IPS-20b (cell line): ENCODE measurements around the gene SLC6A15.

Experiments used
- H3K27ac ChIP-seq: one replicate; pipeline ENCODE4 v1.5.1; 2013; ENCODE audit warnings: low read length
- H3K27me3 ChIP-seq: 2 replicates; pipeline ENCODE4 v1.6.1; 2013; ENCODE audit warnings: mild to moderate bottlenecking, low read length, inconsistent platforms; ENCODE audit not compliant: insufficient read depth
- H3K36me3 ChIP-seq: 2 replicates; pipeline ENCODE4 v1.6.1; 2013; ENCODE audit warnings: low read depth, mild to moderate bottlenecking, inconsistent platforms, low read length, moderate library complexity; ENCODE audit not compliant: insufficient read depth
- H3K4me1 ChIP-seq: 2 replicates; pipeline ENCODE4 v1.6.1; 2013; ENCODE audit warnings: mild to moderate bottlenecking, control low read depth, inconsistent platforms, low read length, moderate library complexity; ENCODE audit not compliant: insufficient read depth
- H3K4me3 ChIP-seq: 2 replicates; pipeline ENCODE4 v1.5.1; 2013; ENCODE audit warnings: mild to moderate bottlenecking, low read length, inconsistent platforms
- H3K9ac ChIP-seq: 2 replicates; pipeline ENCODE4 v1.6.1; 2013; ENCODE audit warnings: low read depth, mild to moderate bottlenecking, inconsistent platforms, low read length, moderate library complexity
- H3K9me3 ChIP-seq: 2 replicates; pipeline ENCODE4 v1.6.1; 2013; ENCODE audit warnings: mild to moderate bottlenecking, low read depth, low read length, inconsistent platforms; ENCODE audit not compliant: insufficient read depth

The SLC6A15 gene

DNA sequence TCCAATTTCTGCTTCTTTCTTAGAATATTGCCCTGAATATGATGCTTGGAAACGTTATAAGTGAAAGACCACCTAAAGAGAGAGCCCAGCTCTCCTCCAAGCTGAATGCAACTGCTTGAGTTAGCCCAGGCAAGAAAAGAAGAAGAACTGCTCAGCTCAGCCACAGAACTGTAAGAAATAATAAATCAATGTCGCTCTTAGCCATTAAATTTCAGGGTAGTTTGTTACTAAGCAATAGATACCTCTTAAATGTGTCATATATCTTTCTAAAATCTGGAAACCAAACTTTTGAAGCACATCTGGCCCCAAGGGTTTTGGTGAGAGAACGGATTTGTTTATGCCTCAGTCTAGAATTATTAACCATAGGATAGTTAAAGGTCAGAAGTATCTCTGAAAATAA, 50.4 kb downstream of the SLC6A15 start:
- no peaks in the 10 kb centered on the region for H3K36me3 ChIP-seq
- H3K4me1 ChIP-seq, result no peaks in the 10 kb centered on the region
- H3K9ac ChIP-seq, result no peak overlapping the region
- no peaks in the 10 kb centered on the region for H3K9me3 ChIP-seq
- H3K27ac ChIP-seq, result no peak overlapping the region
- H3K4me3 ChIP-seq, result no peak overlapping the region
- no peaks in the 10 kb centered on the region for H3K27me3 ChIP-seq

GRCh38 chr12:84860718-84861117, 51.9 kb downstream of the SLC6A15 start:
- Histone ChIP-seq H3K9ac (no peak overlapping the region), H3K4me1 (no peaks in the 10 kb centered on the region), H3K27me3 (no peaks in the 10 kb centered on the region), H3K9me3 (no peaks in the 10 kb centered on the region), H3K4me3 (no peak overlapping the region), H3K27ac (no peak overlapping the region), H3K36me3 (no peaks in the 10 kb centered on the region)

- H3K4me3 ChIP-seq, result no peak overlapping the region
- H3K9ac ChIP-seq, result no peak overlapping the region
- no peaks in the 10 kb centered on the region for H3K4me1 ChIP-seq
- no peaks in the 10 kb centered on the region for H3K36me3 ChIP-seq
- no peaks in the 10 kb centered on the region for H3K9me3 ChIP-seq
- no peak overlapping the region for H3K27ac ChIP-seq
- H3K27me3 ChIP-seq, result no peaks in the 10 kb centered on the region
These were observed 53.8 kb downstream of the SLC6A15 start for GRCh38 chr12:84858796-84859195.

- H3K9me3 ChIP-seq, result no peaks in the 10 kb centered on the region
- H3K27me3 ChIP-seq, result no peaks in the 10 kb centered on the region
- no peaks in the 10 kb centered on the region for H3K4me1 ChIP-seq
- H3K27ac ChIP-seq, result no peak overlapping the region
- H3K9ac ChIP-seq, result no peak overlapping the region
- no peak overlapping the region for H3K4me3 ChIP-seq
- no peaks in the 10 kb centered on the region for H3K36me3 ChIP-seq
These were observed 54.9 kb downstream of the SLC6A15 start for GRCh38 chr12:84857525-84858208.

DNA sequence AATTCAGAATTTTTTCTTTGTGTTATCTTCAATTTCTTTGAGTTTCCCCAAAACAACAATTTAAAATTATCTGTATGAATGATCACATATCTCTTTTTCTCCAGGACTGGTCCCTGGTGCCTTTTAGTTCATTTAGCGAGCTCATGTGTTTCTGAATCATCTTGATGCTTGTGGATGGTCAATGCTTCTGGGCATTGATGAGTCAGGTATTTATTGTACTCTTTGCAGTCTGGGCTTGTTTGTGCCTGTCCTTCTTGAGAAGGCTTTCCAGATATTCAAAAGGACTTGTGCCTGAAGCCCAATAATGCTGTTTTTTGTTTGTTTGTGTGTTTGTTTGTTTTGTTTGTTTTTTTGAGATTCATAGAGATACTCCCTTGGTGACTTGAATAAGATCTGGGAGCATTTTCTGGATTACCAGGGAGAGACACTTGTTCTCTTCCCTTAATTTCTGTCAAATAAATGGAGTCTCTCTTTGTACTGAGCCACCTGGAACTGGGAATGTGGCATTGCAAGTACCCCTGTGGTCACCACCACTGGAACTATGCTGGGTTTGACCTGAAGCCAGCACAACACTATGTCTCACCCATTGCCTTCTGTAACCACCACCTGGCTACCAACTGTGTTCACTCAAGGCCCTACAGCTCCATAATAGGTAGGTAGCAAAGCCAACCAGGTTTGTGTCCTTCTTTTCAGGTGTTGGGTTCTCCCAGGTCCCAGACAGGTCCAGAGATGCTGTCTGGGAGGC, 56.3 kb downstream of the SLC6A15 start:
- Histone ChIP-seq H3K9ac (no peak overlapping the region), H3K4me3 (no peak overlapping the region), H3K27ac (no peak overlapping the region), H3K4me1 (no peaks in the 10 kb centered on the region), H3K9me3 (no peaks in the 10 kb centered on the region), H3K27me3 (no peaks in the 10 kb centered on the region), H3K36me3 (no peaks in the 10 kb centered on the region)

DNA sequence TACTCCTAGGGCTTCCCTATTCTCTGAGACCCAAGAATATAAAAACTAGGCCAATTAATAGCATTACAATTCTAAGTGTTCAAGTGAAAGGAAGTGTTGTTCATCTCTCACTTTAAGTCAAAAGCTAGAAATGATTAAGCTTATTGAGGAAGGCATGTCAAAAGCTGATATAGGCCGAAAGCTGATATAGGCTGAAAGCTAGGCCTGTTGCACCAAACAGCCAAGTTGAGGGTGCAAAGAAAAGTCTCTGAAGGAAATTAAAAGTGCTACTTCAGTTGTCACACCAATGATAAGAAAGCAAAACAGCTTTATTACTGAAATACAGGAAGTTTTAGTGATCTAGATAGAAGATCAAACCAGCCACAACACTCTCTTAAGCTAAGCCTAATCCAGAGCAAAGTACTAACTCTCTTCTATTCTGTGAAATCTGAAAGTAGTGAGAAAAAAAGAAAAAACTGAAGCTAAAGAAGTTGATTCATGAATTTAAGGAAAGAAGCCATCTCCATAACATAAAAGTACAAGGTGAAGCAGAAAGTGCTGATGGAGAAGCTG, 68.9 kb downstream of the SLC6A15 start:
- Histone ChIP-seq H3K36me3 (no peaks in the 10 kb centered on the region), H3K4me1 (no peaks in the 10 kb centered on the region), H3K9me3 (no peaks in the 10 kb centered on the region), H3K27me3 (no peaks in the 10 kb centered on the region), H3K27ac (no peak overlapping the region), H3K9ac (no peak overlapping the region), H3K4me3 (no peak overlapping the region)

DNA sequence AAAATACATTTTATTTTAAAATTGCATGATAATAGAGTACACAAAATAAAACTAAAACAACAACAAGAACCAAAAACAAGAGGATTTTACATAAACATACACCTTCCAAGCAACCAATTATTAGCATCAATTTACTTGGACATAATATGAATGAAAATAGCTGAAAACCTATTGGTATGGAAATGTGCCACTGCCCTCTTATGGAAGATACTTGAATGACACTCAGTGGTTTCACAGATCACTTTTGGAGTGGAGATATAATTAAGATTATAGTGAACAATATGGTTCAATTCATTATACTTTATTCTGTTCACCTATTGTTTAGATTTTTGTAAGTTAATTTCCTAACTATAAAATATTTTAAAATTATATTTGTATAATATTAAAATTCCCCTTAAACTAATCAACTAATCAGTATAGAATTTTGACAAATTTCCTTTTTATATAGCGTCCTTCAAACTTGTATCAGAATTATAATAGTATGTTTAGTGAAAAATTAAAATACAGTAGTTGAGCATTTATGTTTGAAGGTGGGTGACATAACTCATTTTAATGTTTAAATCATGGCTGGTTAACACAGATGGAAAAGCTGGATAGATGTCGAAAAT, 70.1 kb downstream of the SLC6A15 start:
- Histone ChIP-seq H3K27ac (no peak overlapping the region), H3K4me3 (no peak overlapping the region), H3K9me3 (no peaks in the 10 kb centered on the region), H3K36me3 (no peaks in the 10 kb centered on the region), H3K4me1 (no peaks in the 10 kb centered on the region), H3K9ac (no peak overlapping the region), H3K27me3 (no peaks in the 10 kb centered on the region)

- Histone ChIP-seq H3K4me3 (no peak overlapping the region), H3K9ac (no peak overlapping the region), H3K9me3 (no peaks in the 10 kb centered on the region), H3K4me1 (no peaks in the 10 kb centered on the region), H3K36me3 (no peaks in the 10 kb centered on the region), H3K27me3 (no peaks in the 10 kb centered on the region), H3K27ac (no peak overlapping the region)
These were observed 71.0 kb downstream of the SLC6A15 start for GRCh38 chr12:84841591-84841990.

- Histone ChIP-seq H3K27ac (no peak overlapping the region), H3K9me3 (no peaks in the 10 kb centered on the region), H3K27me3 (no peaks in the 10 kb centered on the region), H3K4me1 (no peaks in the 10 kb centered on the region), H3K4me3 (no peak overlapping the region), H3K9ac (no peak overlapping the region), H3K36me3 (no peaks in the 10 kb centered on the region)
These were observed 72.2 kb downstream of the SLC6A15 start for GRCh38 chr12:84840356-84840755.

- H3K9ac ChIP-seq, result no peak overlapping the region
- no peak overlapping the region for H3K27ac ChIP-seq
- H3K4me3 ChIP-seq, result no peak overlapping the region
- no peaks in the 10 kb centered on the region for H3K9me3 ChIP-seq
- no peaks in the 10 kb centered on the region for H3K4me1 ChIP-seq
- H3K36me3 ChIP-seq, result no peaks in the 10 kb centered on the region
- no peaks in the 10 kb centered on the region for H3K27me3 ChIP-seq
These were observed 85.7 kb downstream of the SLC6A15 start for GRCh38 chr12:84826925-84827324.

GRCh38 chr12:84825149-84825548, 87.5 kb downstream of the SLC6A15 start:
- Histone ChIP-seq H3K4me3 (no peak overlapping the region), H3K9ac (no peak overlapping the region), H3K27ac (no peak overlapping the region), H3K4me1 (no peaks in the 10 kb centered on the region), H3K36me3 (no peaks in the 10 kb centered on the region), H3K9me3 (no peaks in the 10 kb centered on the region), H3K27me3 (no peaks in the 10 kb centered on the region)

DNA sequence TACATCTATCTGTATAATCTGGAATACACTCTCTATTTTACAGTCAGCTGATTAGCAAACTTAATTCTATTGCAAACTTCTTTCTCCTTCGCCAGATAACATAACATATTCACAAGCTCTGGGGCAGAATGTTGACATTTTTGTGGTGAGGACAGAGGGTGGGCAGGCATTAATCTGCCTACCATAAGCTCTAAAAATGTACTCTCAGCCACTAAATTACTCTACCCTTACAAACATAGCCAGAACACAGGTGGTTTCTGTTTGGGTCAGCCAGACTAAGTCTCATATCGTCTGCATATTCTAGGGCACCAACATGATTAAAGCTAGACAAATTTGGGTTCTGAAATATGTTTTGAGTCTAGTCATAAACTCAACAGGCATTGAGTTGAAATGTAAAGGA, 90.1 kb downstream of the SLC6A15 start:
- H3K27ac ChIP-seq, result no peak overlapping the region
- H3K9me3 ChIP-seq, result no peaks in the 10 kb centered on the region

More for the DNA sequence above, 90.1 kb downstream of the SLC6A15 start:
- no peaks in the 10 kb centered on the region for H3K4me1 ChIP-seq
- no peak overlapping the region for H3K9ac ChIP-seq
- no peaks in the 10 kb centered on the region for H3K36me3 ChIP-seq
- H3K27me3 ChIP-seq, result no peaks in the 10 kb centered on the region
- no peak overlapping the region for H3K4me3 ChIP-seq
